GM13976 (cell line): ENCODE results near the gene WDR31.
A peak's percentile ranks its signal among the peaks of the same experiment; 100 is the strongest.

Source experiments
- DNase-seq: peaks from one replicate; pipeline ENCODE4 v3.0.0; 2012; ENCODE audit warnings: low spot score
- in situ Hi-C: fragments of 300-500 bp; cut with MboI; formaldehyde crosslinking; loops from one replicate; pipeline ENCODE4 v1.12.0; 2022; ENCODE audit warnings: low sequenced_read_pairs, mixed read lengths, inconsistent platforms; ENCODE audit not compliant: unreplicated experiment
- TF ChIP-seq, protein P1 (sequence below): IDR thresholded peaks from 2 replicates; pipeline ENCODE4 v1.5.1; 2012; ENCODE audit warnings: borderline replicate concordance, mild to moderate bottlenecking; ENCODE audit not compliant: insufficient read depth; ENCODE audit errors: extremely low read depth, missing control alignments, control extremely low read depth

Gene WDR31

GRCh38 chr9:113355040-113355596 lies 15.0 kb upstream of the WDR31 start:
- no peak for DNase-seq
- in situ Hi-C loops, result no loop called here

DNA sequence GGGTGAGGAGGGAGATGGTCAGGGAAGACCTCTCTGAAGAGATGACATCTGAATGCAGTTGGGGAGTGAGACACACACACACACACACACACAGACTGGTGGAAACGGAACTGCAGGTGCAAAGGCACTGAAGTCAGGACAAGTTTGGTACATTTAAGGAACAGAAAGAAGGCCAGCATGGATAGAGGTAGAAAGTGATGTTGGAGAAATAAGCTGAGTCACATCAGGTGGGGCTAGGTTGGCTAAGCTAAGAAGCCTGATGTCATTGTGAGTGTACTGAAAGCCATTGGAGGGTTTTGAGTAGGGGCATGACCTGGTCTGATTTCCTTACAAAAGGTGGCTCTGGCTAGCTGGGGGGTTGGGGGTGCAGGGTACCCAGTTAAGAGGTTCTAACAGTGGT lies 12.3 kb upstream of the WDR31 start:
- in situ Hi-C loops, result no loop called here
- TF ChIP-seq, protein P1, sequence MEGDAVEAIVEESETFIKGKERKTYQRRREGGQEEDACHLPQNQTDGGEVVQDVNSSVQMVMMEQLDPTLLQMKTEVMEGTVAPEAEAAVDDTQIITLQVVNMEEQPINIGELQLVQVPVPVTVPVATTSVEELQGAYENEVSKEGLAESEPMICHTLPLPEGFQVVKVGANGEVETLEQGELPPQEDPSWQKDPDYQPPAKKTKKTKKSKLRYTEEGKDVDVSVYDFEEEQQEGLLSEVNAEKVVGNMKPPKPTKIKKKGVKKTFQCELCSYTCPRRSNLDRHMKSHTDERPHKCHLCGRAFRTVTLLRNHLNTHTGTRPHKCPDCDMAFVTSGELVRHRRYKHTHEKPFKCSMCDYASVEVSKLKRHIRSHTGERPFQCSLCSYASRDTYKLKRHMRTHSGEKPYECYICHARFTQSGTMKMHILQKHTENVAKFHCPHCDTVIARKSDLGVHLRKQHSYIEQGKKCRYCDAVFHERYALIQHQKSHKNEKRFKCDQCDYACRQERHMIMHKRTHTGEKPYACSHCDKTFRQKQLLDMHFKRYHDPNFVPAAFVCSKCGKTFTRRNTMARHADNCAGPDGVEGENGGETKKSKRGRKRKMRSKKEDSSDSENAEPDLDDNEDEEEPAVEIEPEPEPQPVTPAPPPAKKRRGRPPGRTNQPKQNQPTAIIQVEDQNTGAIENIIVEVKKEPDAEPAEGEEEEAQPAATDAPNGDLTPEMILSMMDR, result no peak
- no peak for DNase-seq

More at GRCh38 chr9:113355040-113355596, 15.0 kb upstream of the WDR31 start:
- TF ChIP-seq, protein P1, result no peak

DNA sequence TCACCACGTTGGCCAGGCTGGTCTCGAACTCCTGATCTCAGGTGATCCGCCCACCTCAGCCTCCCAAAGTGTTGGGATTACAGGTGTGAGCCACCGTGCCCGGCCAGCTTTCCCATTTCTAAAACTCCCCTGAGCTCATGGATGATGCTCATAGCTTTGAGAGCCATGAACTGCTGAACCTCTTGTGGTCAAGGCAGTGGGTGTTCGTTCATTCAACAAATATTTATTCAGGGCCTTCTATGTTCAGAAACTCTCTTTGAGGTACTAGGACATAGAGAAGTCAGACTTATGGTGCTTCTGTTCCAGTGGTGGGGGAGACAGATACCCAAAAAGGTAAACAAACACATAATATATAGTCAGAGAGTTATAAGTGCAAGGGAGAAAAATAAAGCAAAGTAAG lies 11.9 kb upstream of the WDR31 start:
- TF ChIP-seq, protein P1, result no peak
- DNase-seq, result no peak
- in situ Hi-C loops, result no loop called here

- peak; percentile 60 for DNase-seq
- TF ChIP-seq, protein P1, result no peak
- in situ Hi-C loops, result no loop called here
These were observed 10.9 kb upstream of the WDR31 start for GRCh38 chr9:113350937-113351336.

- TF ChIP-seq, protein P1, result no peak
- no peak for DNase-seq
- in situ Hi-C loops, result no loop called here
These were observed 10.1 kb upstream of the WDR31 start for GRCh38 chr9:113350107-113350661.

DNA sequence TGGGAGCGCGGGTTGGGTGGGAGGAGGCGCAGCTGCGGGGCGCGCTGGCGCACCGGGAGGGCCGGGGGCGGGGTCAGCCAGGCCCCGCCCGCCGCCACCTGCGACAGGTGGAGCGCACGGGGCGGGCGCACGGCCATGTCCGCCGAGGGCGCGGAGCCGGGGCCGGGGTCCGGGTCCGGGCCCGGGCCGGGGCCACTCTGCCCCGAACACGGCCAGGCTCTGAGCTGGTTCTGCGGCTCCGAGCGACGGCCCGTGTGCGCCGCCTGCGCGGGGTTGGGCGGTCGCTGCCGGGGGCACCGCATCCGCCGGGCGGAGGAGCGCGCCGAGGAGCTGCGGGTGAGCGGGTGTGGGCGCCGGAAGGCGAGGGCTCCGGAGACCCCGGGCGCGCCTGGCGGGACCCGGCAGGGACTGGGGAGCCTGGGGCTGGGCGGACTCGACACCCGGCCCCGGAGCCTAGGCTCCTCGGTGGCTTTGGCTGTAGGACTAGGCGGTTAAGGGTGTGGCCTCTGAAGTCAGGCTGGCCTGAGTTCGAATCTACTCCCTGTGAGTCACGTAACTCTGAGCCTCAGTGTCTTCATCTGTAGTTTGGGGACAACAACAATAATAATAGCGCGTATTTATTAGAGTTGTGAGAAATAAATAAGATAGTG lies 9.5 kb upstream of the WDR31 start, which contains the start of gene BSPRY:
TSS of gene BSPRY (plus strand) at position 97 of the 650 bp plus-strand sequence. CDS start at position 136, 39 bp downstream.
- in situ Hi-C loops, result no loop called here
- TF ChIP-seq, protein P1, result no peak
- DNase-seq, result peak; percentile 68
